ENCODE results near the gene DSP. TPM values are rescaled to one million over a fixed set of nuclear protein-coding genes. Genes with fewer than 3 reads are reported as not detected.

The DSP gene
- polyA plus RNA-seq, 1 donor from 2014 or later = 0.05 TPM

- no peaks in the 10 kb centered on the region for H4K20me1 ChIP-seq (ENCODE audit: insufficient read depth)
- H3K9me3 ChIP-seq (ENCODE audit: low read length) = no peaks in the 10 kb centered on the region
- H3K9ac ChIP-seq (ENCODE audit: low read length) = no peak overlapping the region
- H3K4me3 ChIP-seq (ENCODE audit: low read length) = no peak overlapping the region
- no peaks in the 10 kb centered on the region for H3K9me2 ChIP-seq (ENCODE audit: insufficient read depth, low read length)
- H3K36me3 ChIP-seq (ENCODE audit: insufficient read depth, low read length) = peaks cover 10% of the 10 kb centered on the region
- H3F3A ChIP-seq (ENCODE audit: insufficient read depth, low read length, poor library complexity, severe bottlenecking) = no peaks in the 10 kb centered on the region
- no peaks in the 10 kb centered on the region for H3K27me3 ChIP-seq (ENCODE audit: insufficient read depth, low read depth, low read length)
- no peak overlapping the region for H2AFZ ChIP-seq (ENCODE audit: low read depth, low read length)
- no peaks in the 10 kb centered on the region for H3K79me2 ChIP-seq (replicated peaks; ENCODE audit: insufficient read depth, low read length)
- TF ChIP-seq MXI1 (conservative IDR thresholded peaks at IDR 0.05; ENCODE audit: poor library complexity, severe bottlenecking) (no peak), RAD21 (conservative IDR thresholded peaks at IDR 0.05) (no peak), REST (IDR thresholded peaks at IDR 0.05; ENCODE audit: borderline replicate concordance) (no peak), EP300 (conservative IDR thresholded peaks at IDR 0.05; ENCODE audit: poor library complexity, severe bottlenecking) (no peak)
- H3K27ac ChIP-seq (ENCODE audit: low read length) = no peak overlapping the region
- no peak overlapping the region for H3K4me2 ChIP-seq (ENCODE audit: low read length)
Measured at GRCh38 chr6:7604506-7604905, 63.0 kb downstream of the DSP start.

GRCh38 chr6:7615611-7616383, 74.3 kb downstream of the DSP start:
- Histone ChIP-seq H3K9ac (ENCODE audit: low read length) (no peak overlapping the region), H4K20me1 (ENCODE audit: insufficient read depth) (no peaks in the 10 kb centered on the region), H3K36me3 (ENCODE audit: insufficient read depth, low read length) (no peaks in the 10 kb centered on the region), H3K4me2 (ENCODE audit: low read length) (no peak overlapping the region), H3K4me3 (ENCODE audit: low read length) (no peak overlapping the region), H3K9me2 (ENCODE audit: insufficient read depth, low read length) (no peaks in the 10 kb centered on the region), H3F3A (ENCODE audit: insufficient read depth, low read length, poor library complexity, severe bottlenecking) (no peaks in the 10 kb centered on the region), H3K27me3 (ENCODE audit: insufficient read depth, low read depth, low read length) (peaks cover 9% of the 10 kb centered on the region), H2AFZ (ENCODE audit: low read depth, low read length) (no peak overlapping the region), H3K9me3 (ENCODE audit: low read length) (no peaks in the 10 kb centered on the region), H3K27ac (ENCODE audit: low read length) (no peak overlapping the region), H3K79me2 (replicated peaks; ENCODE audit: insufficient read depth, low read length) (no peaks in the 10 kb centered on the region)
- TF ChIP-seq POLR2AphosphoS5 (IDR thresholded peaks at IDR 0.05) (no peak), CTCF (IDR thresholded peaks at IDR 0.05; ENCODE audit: poor library complexity, severe bottlenecking) (peak; percentile 89), EZH2 (IDR thresholded peaks at IDR 0.05; ENCODE audit: borderline replicate concordance, insufficient read depth, low read length, poor library complexity, severe bottlenecking) (no peak), MXI1 (conservative IDR thresholded peaks at IDR 0.05; ENCODE audit: poor library complexity, severe bottlenecking) (no peak), EP300 (conservative IDR thresholded peaks at IDR 0.05; ENCODE audit: poor library complexity, severe bottlenecking) (no peak), TAF1 (IDR thresholded peaks at IDR 0.05; ENCODE audit: low read depth) (no peak), SMC3 (conservative IDR thresholded peaks at IDR 0.05; ENCODE audit: poor library complexity) (peak; percentile 89), REST (IDR thresholded peaks at IDR 0.05; ENCODE audit: borderline replicate concordance) (no peak), RAD21 (conservative IDR thresholded peaks at IDR 0.05) (peak; percentile 89)

Data from neural cell (in vitro differentiated cells).